Suprapubic skin (tissue), 4 donors: ENCODE data around the gene STYX. TPM values are rescaled to one million over a fixed set of nuclear protein-coding genes. Genes with fewer than 3 reads are reported as not detected.
"Not testable (repeated sequence)": the region's sequence is repeated elsewhere in the genome, so short reads cannot be mapped to it uniquely, and the experiment has no call there.

Source experiments
- DNase-seq, 2 donors: peaks; one replicate each; pipeline ENCODE4 v3.0.0-alpha.2; 2019; ENCODE audit warnings: low spot score in 2 of 2
- H3K27ac ChIP-seq: fragments of 200-600 bp; sonication (generic); one replicate; pipeline ENCODE4 v1.5.1; 2019
- H3K27me3 ChIP-seq: fragments of 200-600 bp; sonication (generic); one replicate; pipeline ENCODE4 v1.5.1; 2019
- H3K36me3 ChIP-seq: fragments of 200-600 bp; sonication (generic); one replicate; pipeline ENCODE4 v1.5.1; 2019
- H3K4me1 ChIP-seq: fragments of 200-600 bp; sonication (generic); one replicate; pipeline ENCODE4 v1.5.1; 2019
- H3K4me3 ChIP-seq: fragments of 200-600 bp; sonication (generic); one replicate; pipeline ENCODE4 v1.5.1; 2019; ENCODE audit warnings: mild to moderate bottlenecking
- H3K9me3 ChIP-seq: fragments of 200-600 bp; sonication (generic); one replicate; pipeline ENCODE4 v1.5.1; 2019
- CTCF ChIP-seq, 2 donors: fragments of 200-600 bp in 1 of 2; fragments of 450-650 bp in 1 of 2; sonication (generic) in 1 of 2; IDR thresholded peaks; one replicate each; pipeline ENCODE4 v1.5.1; 2016 to 2019; ENCODE audit warnings: antibody characterized with exemption in 2 of 2, mild to moderate bottlenecking in 1 of 2, moderate library complexity in 1 of 2
- EP300 ChIP-seq: sonication (generic); formaldehyde crosslinking; IDR thresholded peaks from one replicate; pipeline ENCODE4 v1.6.1; 2017; ENCODE audit warnings: antibody characterized with exemption
- POLR2A ChIP-seq, 2 donors: fragments of 450-650 bp; IDR thresholded peaks; one replicate each; pipeline ENCODE4 v1.6.1; 2017; ENCODE audit warnings: antibody characterized with exemption in 2 of 2, mild to moderate bottlenecking in 2 of 2, moderate library complexity in 2 of 2
- POLR2AphosphoS5 ChIP-seq, 3 donors: sonication (generic); formaldehyde crosslinking; IDR thresholded peaks; one replicate each; pipeline ENCODE4 v1.6.1; 2017; ENCODE audit warnings: antibody characterized with exemption in 3 of 3
- WGBS: methylation state at CpG from one replicate; pipeline ENCODE4 v1.1.5; 2018; 5-methylcytosine and 5-hydroxymethylcytosine counted together
- total RNA-seq, 4 donors: library from RNA; depleted of rRNA; stranded (reverse); fragments of >200 nt; gene quantifications; one replicate each; pipeline ENCODE4 v1.1.0, GENCODE V29; 2016

STYX gene
- total RNA-seq, 4 donors from 2014 or later, result 10.9 to 16.6 (median 13.7) TPM

- H3K27ac ChIP-seq, result no peak overlapping the region
- H3K4me3 ChIP-seq, result no peak overlapping the region
- H3K9me3 ChIP-seq, result no peaks in the 10 kb centered on the region
- 38% methylated on average over 1 of the region's 1 CpG for WGBS
- peaks cover 14% of the 10 kb centered on the region for H3K4me1 ChIP-seq
- TF ChIP-seq EP300 (no peak), CTCF (IDR thresholded peaks at IDR 0.05) (no peak), POLR2A (IDR thresholded peaks at IDR 0.05) (no peak), POLR2AphosphoS5 (IDR thresholded peaks at IDR 0.05) (no peak)
- H3K27me3 ChIP-seq, result no peaks in the 10 kb centered on the region
- no peak for DNase-seq
- peaks cover 63% of the 10 kb centered on the region for H3K36me3 ChIP-seq
Measured at GRCh38 chr14:52711666-52712065, 18.3 kb upstream of the STYX start.

- no peaks in the 10 kb centered on the region for H3K9me3 ChIP-seq
- H3K4me1 ChIP-seq, result no peaks in the 10 kb centered on the region
- DNase-seq, result no peak
- H3K27me3 ChIP-seq, result no peaks in the 10 kb centered on the region
- H3K36me3 ChIP-seq, result peaks cover 86% of the 10 kb centered on the region
- TF ChIP-seq POLR2AphosphoS5 (IDR thresholded peaks at IDR 0.05) (no peak), EP300 (no peak), POLR2A (IDR thresholded peaks at IDR 0.05) (no peak), CTCF (IDR thresholded peaks at IDR 0.05) (no peak)
- H3K4me3 ChIP-seq, result no peak overlapping the region
- WGBS, result 96% methylated on average over 6 of the region's 6 CpGs
- H3K27ac ChIP-seq, result no peak overlapping the region
Measured at GRCh38 chr14:52716155-52716554, 13.8 kb upstream of the STYX start.

- no peak for DNase-seq
- 95% methylated on average over 4 of the region's 4 CpGs for whole genome bisulfite sequencing
- no peaks in the 10 kb centered on the region for H3K27me3 ChIP-seq
- H3K27ac ChIP-seq, result no peak overlapping the region
- H3K4me1 ChIP-seq, result no peaks in the 10 kb centered on the region
- no peaks in the 10 kb centered on the region for H3K9me3 ChIP-seq
- peaks cover 79% of the 10 kb centered on the region for H3K36me3 ChIP-seq
- no peak for TF ChIP-seq POLR2AphosphoS5 (IDR thresholded peaks at IDR 0.05)
- no peak for TF ChIP-seq CTCF (IDR thresholded peaks at IDR 0.05)
- no peak for TF ChIP-seq POLR2A (IDR thresholded peaks at IDR 0.05)
- TF ChIP-seq EP300, result no peak
- H3K4me3 ChIP-seq, result no peak overlapping the region
Measured at GRCh38 chr14:52723514-52724359, 6.2 kb upstream of the STYX start.

GRCh38 chr14:52724360-52724644, 5.7 kb upstream of the STYX start:
- H3K27ac ChIP-seq, result no peak overlapping the region
- no peak for TF ChIP-seq EP300
- no peak for TF ChIP-seq CTCF (IDR thresholded peaks at IDR 0.05)
- TF ChIP-seq POLR2AphosphoS5 (IDR thresholded peaks at IDR 0.05), result no peak
- no peak for TF ChIP-seq POLR2A (IDR thresholded peaks at IDR 0.05)
- H3K27me3 ChIP-seq, result no peaks in the 10 kb centered on the region
- DNase-seq, result no peak
- no peaks in the 10 kb centered on the region for H3K4me1 ChIP-seq
- no peak overlapping the region for H3K4me3 ChIP-seq
- peaks cover 75% of the 10 kb centered on the region for H3K36me3 ChIP-seq
- no peaks in the 10 kb centered on the region for H3K9me3 ChIP-seq

- peaks cover 47% of the 10 kb centered on the region for H3K36me3 ChIP-seq
- 96% methylated on average over 2 of the region's 2 CpGs for WGBS
- peaks cover 12% of the 10 kb centered on the region for H3K4me1 ChIP-seq
- not testable (repeated sequence) for H3K27ac ChIP-seq, H3K4me3 ChIP-seq, DNase-seq, H3K9me3 ChIP-seq, H3K27me3 ChIP-seq
Measured at GRCh38 chr14:52727509-52727908, 2.5 kb upstream of the STYX start.

GRCh38 chr14:52729035-52729434, 931 bp upstream of the STYX start:
- 94% methylated on average over 15 of the region's 15 CpGs for WGBS
- not testable (repeated sequence) for H3K27ac ChIP-seq, H3K27me3 ChIP-seq, H3K9me3 ChIP-seq, DNase-seq
- Histone ChIP-seq H3K4me1 (peaks cover 12% of the 10 kb centered on the region), H3K4me3 (peak overlapping the region; percentile 77), H3K36me3 (peaks cover 34% of the 10 kb centered on the region)
